Cardiac septum (tissue), 1 donor: ENCODE measurements around the gene RNASEH2A. TPM values are rescaled to one million over a fixed set of nuclear protein-coding genes. Genes with fewer than 3 reads are reported as not detected.
"Not testable (repeated sequence)": the region's sequence is repeated elsewhere in the genome, so short reads cannot be mapped to it uniquely, and the experiment has no call there.

Experiments used
- DNase-seq: peaks from one replicate; pipeline ENCODE4 v3.0.0-alpha.2; 2020; ENCODE audit warnings: low spot score
- intact Hi-C: fragments of 100-400 bp; cut with DNase I; formaldehyde crosslinking; loops from one replicate; pipeline ENCODE4 v1.14.0; 2022
- total RNA-seq: library from RNA; stranded (reverse); fragmentation: NEBNext Ultra II Directional; extraction: Animal tissue kit (Norgen Biotek cat#: 25700); gene quantifications from one replicate; pipeline ENCODE4 v1.2.1, GENCODE V29; 2021
- donor health status: DM: no; HTN: no; CAD: no.

Gene RNASEH2A
- total RNA-seq, 1 donor from 2014 or later = 4.4 TPM

- DNase-seq = peak; percentile 100
- intact Hi-C loops = loop anchor here (5.0 to 10.0 kb wide), 2 partner anchors 361 to 1053 kb away; partner anchors contain the start of genes IER2 and STX10
These were observed 14.9 kb upstream of the RNASEH2A start, which contains the start of gene JUNB for GRCh38 chr19:12791345-12792050. TSS of gene JUNB (plus strand) at chr19:12791486. CDS start at chr19:12791772, 286 bp downstream.

GRCh38 chr19:12792051-12792852 lies 14.1 kb upstream of the RNASEH2A start:
- intact Hi-C loops = loop anchor here (5.0 to 10.0 kb wide), 2 partner anchors 360 to 1053 kb away; partner anchors contain the start of genes IER2 and STX10
- DNase-seq = peak; percentile 87

GRCh38 chr19:12792853-12793289 lies 13.5 kb upstream of the RNASEH2A start:
- intact Hi-C loops = loop anchor here (5.0 to 10.0 kb wide), 2 partner anchors 359 to 1052 kb away; partner anchors contain the start of genes IER2 and STX10
- no peak for DNase-seq

GRCh38 chr19:12793290-12794195 lies 12.8 kb upstream of the RNASEH2A start:
- intact Hi-C loops = loop anchor here (1.0 to 10.0 kb wide), 3 partner anchors 15 to 1051 kb away; partner anchors contain the start of genes IER2 and STX10
- peak; percentile 96 for DNase-seq

- DNase-seq = no peak
- intact Hi-C loops = loop anchor here (1.0 to 10.0 kb wide), 3 partner anchors 16 to 1050 kb away; partner anchors contain the start of genes IER2 and STX10
These were observed 12.0 kb upstream of the RNASEH2A start for GRCh38 chr19:12794196-12794941.

- intact Hi-C loops = loop anchor here (1.0 to 10.0 kb wide), 5 partner anchors 17 to 1050 kb away; partner anchors contain the start of genes IER2, STX10 and TNPO2
- DNase-seq = no peak
These were observed 11.4 kb upstream of the RNASEH2A start for GRCh38 chr19:12794971-12795381.

GRCh38 chr19:12796146-12797071 lies 10.0 kb upstream of the RNASEH2A start:
- intact Hi-C loops = loop anchor here (5.0 to 10.0 kb wide), 3 partner anchors 34 to 1048 kb away; partner anchors contain the start of gene TNPO2
- DNase-seq = peak; percentile 94

GRCh38 chr19:12797141-12797587 lies 9.2 kb upstream of the RNASEH2A start:
- intact Hi-C loops = loop anchor here (5.0 to 10.0 kb wide), 3 partner anchors 35 to 1048 kb away; partner anchors contain the start of gene TNPO2
- DNase-seq = no peak

- not testable (repeated sequence) for DNase-seq
- intact Hi-C loops = loop anchor here (5.0 to 10.0 kb wide), 3 partner anchors 35 to 1047 kb away; partner anchors contain the start of gene TNPO2
These were observed 8.8 kb upstream of the RNASEH2A start for GRCh38 chr19:12797607-12798006.

- intact Hi-C loops = loop anchor here (5.0 to 10.0 kb wide), 5 partner anchors 37 to 1045 kb away; partner anchors contain the start of genes DHPS, MAST1 and TNPO2
- no peak for DNase-seq
These were observed 6.5 kb upstream of the RNASEH2A start for GRCh38 chr19:12799742-12800465.

- intact Hi-C loops = loop anchor here (5.0 kb wide), 2 partner anchors 37 to 118 kb away; partner anchors contain the start of genes DHPS and MAST1
- no peak for DNase-seq
These were observed 6.0 kb upstream of the RNASEH2A start for GRCh38 chr19:12800466-12800770.

GRCh38 chr19:12800923-12801465 lies 5.4 kb upstream of the RNASEH2A start:
- intact Hi-C loops = loop anchor here (5.0 kb wide), 2 partner anchors 36 to 119 kb away; partner anchors contain the start of genes DHPS and MAST1
- DNase-seq = no peak

GRCh38 chr19:12801466-12802266 lies 4.7 kb upstream of the RNASEH2A start, which contains the start of the genes PRDX2 and THSD8:
TSS of gene PRDX2 (minus strand) at chr19:12801800. CDS start at chr19:12801261, 539 bp downstream.
TSS of gene THSD8 (plus strand) at chr19:12802069. CDS start at chr19:12802072, 3 bp downstream.
- intact Hi-C loops = loop anchor here (5.0 kb wide), 2 partner anchors 36 to 119 kb away; partner anchors contain the start of genes DHPS and MAST1
- DNase-seq = peak; percentile 88

GRCh38 chr19:12802267-12803106 lies 3.9 kb upstream of the RNASEH2A start:
- no peak for DNase-seq

More at GRCh38 chr19:12802267-12803106, 3.9 kb upstream of the RNASEH2A start:
- intact Hi-C loops = loop anchor here (5.0 kb wide), 2 partner anchors 35 to 120 kb away; partner anchors contain the start of genes DHPS and MAST1
